CD4-positive, alpha-beta T cell (primary cell): Measurements from ENCODE around the gene PCDHB8. TPM values are rescaled to one million over a fixed set of nuclear protein-coding genes. Genes with fewer than 3 reads are reported as not detected.
A peak's percentile ranks its signal among the peaks of the same experiment; 100 is the strongest.
"Not testable (repeated sequence)": the region's sequence is repeated elsewhere in the genome, so short reads cannot be mapped to it uniquely, and the experiment has no call there.

Experiments
- ATAC-seq: fragments of 200-7000 bp; cut with Tn5 transposase; one replicate; pipeline ENCODE4 v1.10.0; 2022; ENCODE audit warnings: mild to moderate bottlenecking; ENCODE audit not compliant: poor library complexity
- CTCF ChIA-PET: fragments of 350-600 bp; sonication (Branson Sonifier 250); formaldehyde crosslinking; loops from one replicate; lab custom pipeline; 2021; ENCODE audit warnings: antibody characterized with exemption, inconsistent platforms; lab: Charles Lee
- POLR2A ChIA-PET: fragments of 350-600 bp; sonication (Branson Sonifier 250); formaldehyde crosslinking; loops from one replicate; lab custom pipeline; 2021; ENCODE audit warnings: antibody characterized with exemption, inconsistent platforms; lab: Charles Lee
- DNase-seq, 14 experiments: peaks; one replicate each; pipeline ENCODE4 v3.0.0-alpha.2; 2013 to 2020; ENCODE audit warnings: mixed read lengths in 2 of 14
- H3K27ac ChIP-seq, 2 donors: one replicate each; pipeline versions ENCODE4 v1.5.1 to v1.7.0; 2013; ENCODE audit warnings: low read length in 2 of 2, low read depth in 1 of 2, mild to moderate bottlenecking in 1 of 2
- H3K27me3 ChIP-seq, 2 experiments: 1 replicate in 1 of 2; 2 replicates in 1 of 2; pipeline versions ENCODE4 v1.6.1 to v1.7.0; 2013; ENCODE audit warnings: low read length in 2 of 2, control low read depth in 1 of 2, mild to moderate bottlenecking in 1 of 2, moderate library complexity in 1 of 2; ENCODE audit not compliant: insufficient read depth in 2 of 2, control insufficient read depth in 1 of 2
- H3K36me3 ChIP-seq: one replicate; pipeline ENCODE4 v1.6.1; 2013; ENCODE audit warnings: low read length, control low read depth; ENCODE audit not compliant: insufficient read depth
- H3K4me1 ChIP-seq: one replicate; pipeline ENCODE4 v1.6.1; 2013; ENCODE audit warnings: low read length, control low read depth; ENCODE audit not compliant: insufficient read depth
- H3K4me3 ChIP-seq: one replicate; pipeline ENCODE4 v1.5.1; 2013; ENCODE audit warnings: mild to moderate bottlenecking, low read length, moderate library complexity
- H3K9me3 ChIP-seq, 2 experiments: 1 replicate in 1 of 2; 2 replicates in 1 of 2; pipeline versions ENCODE4 v1.6.1 to v1.7.0; 2013; ENCODE audit warnings: low read length in 2 of 2, mild to moderate bottlenecking in 2 of 2, control low read depth in 1 of 2, moderate library complexity in 1 of 2; ENCODE audit not compliant: control insufficient read depth in 1 of 2, insufficient read depth in 1 of 2
- H3K27ac Mint-ChIP-seq: one replicate; pipeline ENCODE4 v1.8.0; 2020; ENCODE audit warnings: mixed read lengths
- H3K27me3 Mint-ChIP-seq: one replicate; pipeline ENCODE4 v1.8.0; 2021; ENCODE audit warnings: mixed read lengths
- H3K36me3 Mint-ChIP-seq: one replicate; pipeline ENCODE4 v1.8.0; 2021; ENCODE audit warnings: low read depth, mixed read lengths
- H3K4me1 Mint-ChIP-seq: one replicate; pipeline ENCODE4 v1.8.0; 2021; ENCODE audit warnings: low read depth, mixed read lengths
- H3K4me3 Mint-ChIP-seq: one replicate; pipeline ENCODE4 v1.8.0; 2020; ENCODE audit warnings: mild to moderate bottlenecking, mixed read lengths
- H3K9me3 Mint-ChIP-seq: one replicate; pipeline ENCODE4 v1.8.0; 2020; ENCODE audit warnings: mixed read lengths
- CTCF ChIP-seq: fragments of 200-600 bp; IDR thresholded peaks from one replicate; pipeline ENCODE4 v1.8.0; 2022; ENCODE audit warnings: antibody characterized with exemption, mild to moderate bottlenecking
- intact Hi-C, 2 experiments: fragments of 100-400 bp; cut with DNase I in 1 of 2; cut with micrococcal nuclease in 1 of 2; formaldehyde crosslinking; loops; one replicate each; pipeline versions ENCODE4 v1.15.1 to v1.9.0; 2023 to 2025; cut with DNase I, micrococcal nuclease
- total RNA-seq, 174 experiments: library from RNA in 2 of 174; stranded (reverse) in 2 of 174; gene quantifications; one replicate each; pipeline ENCODE4 v1.2.3 and lab custom pipeline; 2021 to 2026

PCDHB8 gene
- total RNA-seq, 2 experiments from 2014 or later = not detected

DNA sequence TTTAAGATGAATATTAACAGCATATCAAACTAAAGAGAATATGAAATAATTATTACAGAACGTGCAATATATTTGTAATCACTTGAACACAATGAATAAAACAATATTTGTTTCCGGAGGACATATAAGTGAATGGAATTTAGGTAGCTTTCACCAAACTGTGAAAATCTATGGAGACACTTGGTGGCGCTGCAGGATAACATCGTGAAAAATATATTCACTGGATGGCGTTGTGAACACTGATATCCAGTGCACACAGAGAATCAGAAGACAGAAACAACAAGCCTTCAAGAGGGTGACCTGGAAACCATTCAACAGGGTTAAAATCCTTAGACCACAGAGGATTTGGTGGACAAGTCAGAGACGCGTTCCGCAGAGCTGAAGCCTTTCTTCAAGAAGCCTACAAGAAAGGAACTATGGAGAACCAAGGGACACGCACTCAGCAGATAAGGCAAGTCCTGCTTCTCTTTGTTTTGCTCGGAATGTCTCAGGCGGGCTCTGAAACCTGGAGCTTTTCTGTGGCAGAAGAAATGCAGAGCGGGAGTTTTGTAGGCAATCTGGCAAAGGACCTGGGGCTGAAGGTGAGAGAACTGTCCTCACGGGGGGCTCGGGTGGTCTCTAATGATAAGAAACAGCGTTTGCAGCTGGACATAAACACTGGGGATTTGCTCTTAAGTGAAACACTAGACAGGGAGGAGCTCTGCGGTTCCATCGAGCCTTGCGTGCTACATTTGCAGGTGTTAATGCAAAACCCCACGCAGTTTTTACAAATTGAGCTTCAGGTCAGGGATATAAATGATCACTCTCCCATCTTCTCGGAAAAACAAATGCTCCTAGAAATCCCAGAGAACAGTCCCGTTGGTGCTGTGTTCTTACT, 22.0 kb downstream of the PCDHB8 start, which contains the start of gene PCDHB11:
PCDHB11 (plus strand) TSS at position 269 of the 877 bp plus-strand sequence; CDS start at position 417, 148 bp downstream.
- H3K9me3 ChIP-seq = peaks cover 25 to 27% of the 10 kb centered on the region in 2 experiments
- Mint-ChIP-seq H3K9me3 (peaks cover 15% of the 10 kb centered on the region), H3K27me3 (peaks cover 71% of the 10 kb centered on the region), H3K4me3 (no peak within 1 kb of the TSS), H3K27ac (no peak within 1 kb of the TSS), H3K36me3 (no peaks in the 10 kb centered on the region), H3K4me1 (no peaks in the 10 kb centered on the region)
- no peak within 1 kb of the TSS for H3K4me3 ChIP-seq
- ChIA-PET POLR2A (no interaction called here), CTCF (no interaction called here)
- DNase-seq = peak in 1 of 14 experiments; percentile 3
- TF ChIP-seq CTCF = no peak
- no peak within 1 kb of the TSS for H3K27ac ChIP-seq
- peaks cover 18 to 19% of the 10 kb centered on the region in 2 experiments for H3K27me3 ChIP-seq
- ATAC-seq = no peak
- H3K4me1 ChIP-seq = no peaks in the 10 kb centered on the region
- intact Hi-C loops = loop anchor here in 1 of 2 experiments (10.0 kb wide), 1 partner anchor 355 kb away; no protein-coding TSS in a partner anchor
- H3K36me3 ChIP-seq = no peaks in the 10 kb centered on the region

GRCh38 chr5:141201126-141201525, 23.5 kb downstream of the PCDHB8 start:
- H3K4me1 Mint-ChIP-seq, H3K36me3 ChIP-seq, H3K4me3 Mint-ChIP-seq, CTCF ChIA-PET, intact Hi-C loops, H3K4me3 ChIP-seq, ATAC-seq, H3K27ac ChIP-seq, H3K36me3 Mint-ChIP-seq, H3K4me1 ChIP-seq, H3K27ac Mint-ChIP-seq, POLR2A ChIA-PET, DNase-seq: not testable (repeated sequence)
- H3K27me3 ChIP-seq = peaks cover 15 to 19% of the 10 kb centered on the region in 2 experiments
- peaks cover 19 to 23% of the 10 kb centered on the region in 2 experiments for H3K9me3 ChIP-seq
- Mint-ChIP-seq H3K9me3 (peaks cover 14% of the 10 kb centered on the region), H3K27me3 (peaks cover 76% of the 10 kb centered on the region)

- H3K4me3 Mint-ChIP-seq, H3K9me3 Mint-ChIP-seq, H3K4me1 ChIP-seq, H3K27ac Mint-ChIP-seq, H3K4me1 Mint-ChIP-seq, ATAC-seq, DNase-seq, H3K4me3 ChIP-seq, intact Hi-C loops, H3K36me3 ChIP-seq, CTCF ChIA-PET, H3K36me3 Mint-ChIP-seq, H3K27ac ChIP-seq, POLR2A ChIA-PET: not testable (repeated sequence)
- peaks cover 76% of the 10 kb centered on the region for H3K27me3 Mint-ChIP-seq
- Histone ChIP-seq H3K9me3 (peaks cover 13 to 23% of the 10 kb centered on the region in 2 experiments), H3K27me3 (peaks cover 15 to 21% of the 10 kb centered on the region in 2 experiments)
Observed at GRCh38 chr5:141201646-141202045, 24.1 kb downstream of the PCDHB8 start.

DNA sequence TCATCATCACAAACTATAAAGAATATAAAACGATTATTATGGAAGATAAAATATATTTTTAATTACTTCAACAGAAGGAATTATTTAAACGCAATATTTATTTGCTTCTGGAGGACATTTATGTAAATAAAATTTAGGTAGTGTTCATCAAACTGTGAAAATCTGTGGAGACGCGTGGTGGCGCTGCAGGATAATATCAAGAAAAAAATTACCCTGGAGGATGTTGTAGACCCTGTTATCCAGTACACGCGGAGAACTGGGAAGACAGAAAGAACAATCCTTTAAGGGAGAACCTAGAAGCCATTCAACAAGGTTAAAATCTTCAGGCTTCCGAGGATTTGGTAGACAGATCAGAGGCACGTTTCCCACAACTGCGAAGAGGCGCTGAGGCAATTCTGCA, 30.9 kb downstream of the PCDHB8 start, which contains the start of gene PCDHB12:
PCDHB12 (plus strand) TSS at position 242 of the 400 bp plus-strand sequence. CDS start 189 bp downstream, outside the sequence.
- Histone ChIP-seq H3K4me3 (no peak within 1 kb of the TSS), H3K27ac (no peak within 1 kb of the TSS), H3K4me1 (no peaks in the 10 kb centered on the region), H3K9me3 (peaks cover 3 to 12% of the 10 kb centered on the region in 2 experiments), H3K36me3 (no peaks in the 10 kb centered on the region), H3K27me3 (peaks cover 11 to 53% of the 10 kb centered on the region in 2 experiments)
- Mint-ChIP-seq H3K4me1 (no peaks in the 10 kb centered on the region), H3K9me3 (no peaks in the 10 kb centered on the region), H3K27me3 (peaks cover 89% of the 10 kb centered on the region), H3K4me3 (no peak within 1 kb of the TSS), H3K27ac (no peak within 1 kb of the TSS), H3K36me3 (no peaks in the 10 kb centered on the region)
- ChIA-PET CTCF (no interaction called here), POLR2A (no interaction called here)
- peak in 1 of 14 experiments; percentile 3 for DNase-seq
- TF ChIP-seq CTCF = no peak
- no peak for ATAC-seq
- intact Hi-C loops = no loop called here

- peaks cover 90% of the 10 kb centered on the region for H3K27me3 Mint-ChIP-seq
- H3K36me3 ChIP-seq, DNase-seq, H3K4me3 Mint-ChIP-seq, ATAC-seq, intact Hi-C loops, H3K4me3 ChIP-seq, POLR2A ChIA-PET, H3K9me3 Mint-ChIP-seq, H3K27ac ChIP-seq, H3K4me1 ChIP-seq, CTCF ChIA-PET, H3K36me3 Mint-ChIP-seq, H3K27ac Mint-ChIP-seq, H3K4me1 Mint-ChIP-seq: not testable (repeated sequence)
- peaks cover 3 to 14% of the 10 kb centered on the region in 2 experiments for H3K9me3 ChIP-seq
- peaks cover 11 to 53% of the 10 kb centered on the region in 2 experiments for H3K27me3 ChIP-seq
Observed at GRCh38 chr5:141210281-141210680, 32.7 kb downstream of the PCDHB8 start.
